NOMO-1 treated with dmso at 0.1 percent for 144 hours (cell line): ENCODE results near the gene SH3BGRL.

Experiments
- DNase-seq: peaks from one replicate; lab custom pipeline; 2025; ENCODE audit not compliant: unreplicated experiment; lab: John Stamatoyannopoulos, UW

SH3BGRL gene

DNA sequence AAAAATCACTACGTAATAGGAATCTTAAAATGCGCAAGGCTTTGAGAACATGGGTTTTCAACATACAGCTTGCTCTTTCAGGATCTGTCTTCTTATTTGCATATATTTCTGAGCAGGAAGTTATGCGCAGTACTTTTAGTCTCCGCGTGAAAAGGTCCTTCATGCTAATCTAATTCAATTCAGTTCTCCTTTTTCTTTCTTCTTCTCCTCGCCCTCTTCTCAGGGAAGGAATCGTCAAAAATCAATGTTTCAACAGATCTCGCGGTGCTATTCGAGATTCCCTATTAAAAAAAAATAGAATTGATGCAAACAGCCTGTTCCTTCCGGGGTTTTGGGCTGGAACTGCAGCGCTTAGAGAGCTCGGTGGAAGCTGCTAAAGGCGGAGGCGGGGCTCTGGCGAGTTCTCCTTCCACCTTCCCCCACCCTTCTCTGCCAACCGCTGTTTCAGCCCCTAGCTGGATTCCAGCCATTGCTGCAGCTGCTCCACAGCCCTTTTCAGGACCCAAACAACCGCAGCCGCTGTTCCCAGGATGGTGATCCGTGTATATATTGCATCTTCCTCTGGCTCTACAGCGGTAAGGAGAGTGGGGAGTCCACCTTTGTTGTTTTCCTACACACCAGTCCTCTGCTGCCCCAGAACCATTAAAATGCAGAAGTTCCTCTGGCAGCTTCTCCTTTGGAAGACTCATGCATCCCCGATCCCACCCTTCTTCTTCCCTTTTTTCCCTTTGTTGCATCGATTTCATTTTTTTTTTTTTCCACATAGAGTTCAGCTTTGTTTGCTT is at the start of gene SH3BGRL, which contains the start of gene HMGN5:
Gene SH3BGRL, plus strand, starts transcription at position 432 of the 785 bp plus-strand sequence. Its CDS starts 99 bp downstream, at position 531.
Gene HMGN5, minus strand, starts transcription at position 243 of the 785 bp plus-strand sequence. CDS start 80,364 bp downstream, outside the sequence.
- DNase-seq: peak; percentile 62

DNA sequence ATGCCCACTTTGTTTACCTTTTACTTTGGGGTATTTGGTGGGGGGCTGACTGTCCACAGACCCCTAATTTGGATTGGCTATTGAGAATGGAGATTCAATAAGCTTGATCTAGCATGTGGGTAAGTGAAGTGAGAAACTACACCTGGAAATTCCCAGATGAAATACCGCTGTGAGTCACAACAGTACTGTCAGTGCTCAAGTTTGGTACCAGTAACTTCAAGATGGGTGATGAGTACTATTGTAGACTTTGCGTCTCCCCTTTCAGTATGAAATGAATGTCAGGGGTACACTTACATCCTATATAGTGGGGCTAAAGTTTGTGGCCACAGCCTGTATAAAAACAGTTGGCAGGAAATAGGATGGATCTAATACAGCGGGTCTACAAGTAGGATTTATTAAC is 33.5 kb upstream of the SH3BGRL start:
- no peak for DNase-seq

DNA sequence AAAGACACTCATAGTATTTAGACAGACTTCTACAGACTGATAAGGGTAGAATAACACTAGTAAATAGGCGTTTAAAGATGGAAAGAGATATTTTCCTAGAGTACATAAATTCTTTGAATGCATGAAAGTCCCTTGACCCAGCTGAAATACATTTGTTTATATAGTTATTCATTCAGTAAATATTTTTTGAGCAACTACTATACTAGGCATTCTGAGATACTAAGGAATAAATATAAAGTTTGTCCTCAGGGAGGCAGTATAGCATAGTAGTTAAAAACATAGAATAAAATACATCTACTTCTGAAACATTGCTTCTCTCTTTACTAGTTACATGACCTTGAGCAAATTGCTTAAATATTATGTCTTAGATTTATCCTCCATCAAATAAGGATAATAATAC is 27.6 kb upstream of the SH3BGRL start:
- no peak for DNase-seq

DNA sequence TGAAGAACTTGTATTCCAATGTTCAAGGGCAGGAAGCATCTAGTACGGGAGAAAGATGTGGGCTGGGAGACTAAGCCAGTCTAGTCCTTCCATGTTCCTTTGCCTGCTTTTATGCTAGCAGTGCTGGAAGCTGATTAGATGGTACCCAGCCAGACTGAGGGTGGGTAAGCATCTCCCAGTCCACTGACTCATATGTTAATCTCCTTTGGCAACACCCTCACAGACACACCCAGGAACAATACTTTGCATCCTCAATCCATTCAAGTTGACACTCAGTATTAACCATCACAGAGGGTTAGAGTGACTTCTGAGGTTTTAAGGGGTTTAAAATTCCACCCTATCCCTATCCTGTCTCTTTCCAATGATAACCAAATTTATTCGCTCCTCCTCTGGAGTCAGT is 6.6 kb upstream of the SH3BGRL start:
- no peak for DNase-seq

DNA sequence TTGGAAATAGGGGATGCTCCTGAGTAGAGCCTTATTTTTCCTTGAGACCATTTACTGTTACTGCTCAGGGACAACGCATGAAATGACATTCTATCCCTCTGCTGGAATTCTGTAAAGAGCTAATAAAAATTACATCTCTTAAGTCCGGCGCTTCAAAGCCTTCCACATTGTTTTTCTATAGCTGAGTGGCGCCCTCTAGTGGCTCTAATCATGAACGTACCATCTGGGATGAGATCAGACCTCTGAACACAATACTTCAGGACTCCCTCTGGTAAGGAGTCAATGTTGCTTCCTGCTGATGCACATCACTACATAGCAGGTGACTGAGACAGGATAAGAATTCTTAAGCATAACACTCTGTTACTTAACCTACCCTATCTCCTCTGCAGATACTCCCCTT is 6.2 kb upstream of the SH3BGRL start:
- DNase-seq: peak; percentile 30

DNA sequence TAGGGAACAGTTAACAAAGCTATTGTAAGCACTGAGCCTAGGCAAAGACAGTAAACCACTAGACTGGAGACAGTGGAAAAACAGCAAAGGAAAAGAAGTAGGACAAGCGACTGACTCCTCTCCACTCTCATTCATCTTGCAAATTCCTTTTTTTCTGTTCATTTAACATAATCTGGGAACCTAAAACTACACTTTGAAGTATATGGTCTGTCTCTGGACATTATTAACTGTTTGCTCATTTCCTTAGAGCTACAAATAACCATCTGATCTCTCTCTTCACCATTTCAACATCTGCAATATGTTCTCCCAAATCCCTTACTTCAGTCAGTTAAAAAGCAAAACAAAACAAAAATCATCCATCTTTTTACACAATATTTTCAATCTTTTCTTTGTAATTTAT is 831 bp upstream of the SH3BGRL start:
- no peak for DNase-seq

DNA sequence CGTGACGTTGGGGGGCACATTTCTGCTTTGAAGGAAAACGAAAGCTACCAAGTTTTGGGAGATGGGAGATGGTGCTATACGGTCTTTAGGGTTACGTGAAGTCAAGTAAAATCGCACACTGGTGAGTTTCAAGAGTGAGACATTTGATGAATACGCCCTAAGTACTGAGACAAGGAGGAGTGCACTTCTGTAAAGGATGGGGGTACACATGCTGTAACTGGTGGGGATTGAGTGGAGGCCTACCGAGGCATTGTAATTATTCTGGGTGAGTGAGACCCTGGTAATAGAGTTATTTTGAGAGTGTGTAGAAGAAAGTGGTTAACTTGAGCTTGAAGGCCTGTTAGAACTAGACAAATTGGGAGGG is 536 bp downstream of the SH3BGRL start:
- DNase-seq: no peak

DNA sequence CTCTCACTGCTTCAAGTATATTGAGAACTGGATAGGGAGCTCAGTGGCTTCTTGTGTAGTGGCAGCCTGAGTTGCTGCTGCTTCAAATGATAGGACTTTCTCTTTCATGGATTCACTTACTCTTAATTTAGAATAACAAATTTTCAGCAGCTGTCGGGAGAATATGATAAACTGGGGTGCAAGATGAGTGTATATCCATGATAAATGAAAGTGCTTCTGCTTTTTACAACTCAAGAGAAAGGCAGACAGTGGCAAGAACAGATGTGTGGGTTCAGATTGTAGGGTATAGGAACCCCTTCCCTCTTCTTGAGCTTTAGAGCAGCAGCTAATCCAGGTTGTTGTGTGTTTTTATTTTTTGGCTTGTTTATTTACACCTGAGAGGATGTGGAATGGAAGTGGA is 1.0 kb downstream of the SH3BGRL start:
- no peak for DNase-seq

DNA sequence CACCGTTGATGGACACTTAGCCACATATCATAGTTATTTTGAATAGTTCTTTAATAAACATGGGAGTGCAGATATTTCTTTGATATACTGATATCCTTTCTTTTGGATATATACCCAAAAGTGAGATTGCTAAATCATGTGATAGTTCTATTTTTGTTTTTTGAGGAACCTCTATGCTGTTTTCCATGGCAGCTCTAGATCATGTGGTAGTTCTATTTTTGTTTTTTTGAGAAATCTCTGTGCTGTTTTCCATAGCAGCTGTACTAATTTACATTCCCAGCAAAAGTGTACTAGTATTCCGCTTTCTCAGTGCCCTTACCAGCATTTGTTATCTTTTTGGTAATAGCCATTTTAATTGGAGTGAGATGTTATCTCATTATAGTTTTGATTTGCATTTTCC is 3.6 kb downstream of the SH3BGRL start:
- no peak for DNase-seq

DNA sequence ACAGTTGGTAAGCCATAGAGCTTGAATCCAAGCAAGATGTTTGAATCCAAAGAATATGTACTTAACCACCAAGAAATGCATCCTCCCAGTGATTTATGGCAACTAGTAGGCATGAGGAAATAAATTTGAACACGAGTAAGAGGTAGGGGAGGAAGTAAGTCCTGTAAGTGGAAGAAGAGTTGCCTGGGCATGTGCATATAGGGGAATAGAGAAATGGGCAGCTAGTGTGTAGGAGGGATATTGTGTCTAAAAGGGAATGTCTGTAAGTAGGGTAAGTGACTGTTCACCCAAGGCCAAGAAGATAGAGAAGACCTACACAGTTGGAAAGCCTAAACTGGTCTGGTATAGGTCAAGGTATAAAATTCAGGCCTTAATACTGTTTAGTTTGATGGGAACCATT is 4.6 kb downstream of the SH3BGRL start:
- no peak for DNase-seq

DNA sequence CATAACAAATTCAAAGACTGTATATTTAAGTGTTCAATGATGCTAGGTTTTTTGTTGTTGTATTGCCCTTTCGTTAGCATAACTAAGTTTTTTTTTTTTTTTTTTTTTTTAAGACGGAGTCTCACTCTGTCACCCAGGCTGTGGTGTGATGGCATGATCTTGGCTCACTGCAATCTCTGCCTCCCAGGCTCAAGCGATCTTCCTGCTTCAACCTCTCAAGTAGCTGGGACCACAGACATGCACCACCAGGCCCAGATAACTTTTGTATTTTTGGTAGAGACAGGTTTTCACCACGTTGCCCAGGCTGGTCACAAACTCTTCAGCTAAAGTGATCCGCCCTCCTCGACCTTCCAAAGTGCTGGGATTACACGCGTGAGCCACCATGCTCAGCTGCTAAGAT is 7.0 kb downstream of the SH3BGRL start:
- no peak for DNase-seq

DNA sequence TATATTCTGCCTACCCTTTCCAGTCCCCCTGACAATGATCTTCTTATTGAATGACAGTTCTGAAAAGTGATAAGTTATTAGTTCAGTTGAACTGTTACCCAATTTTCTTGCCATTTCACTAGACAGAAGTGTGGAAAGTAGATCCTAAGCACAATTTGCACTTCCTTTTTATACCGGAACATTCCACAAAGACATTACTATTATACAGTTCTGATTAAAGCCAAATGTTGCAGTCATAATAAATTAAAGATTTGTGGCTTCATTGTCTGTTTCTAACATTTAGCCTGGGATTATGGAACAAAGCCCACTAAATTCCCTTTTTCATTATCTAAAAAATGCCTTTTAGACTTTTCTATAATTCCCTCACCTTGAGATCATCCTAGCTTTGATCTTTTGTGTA is 13.8 kb downstream of the SH3BGRL start:
- DNase-seq: no peak

DNA sequence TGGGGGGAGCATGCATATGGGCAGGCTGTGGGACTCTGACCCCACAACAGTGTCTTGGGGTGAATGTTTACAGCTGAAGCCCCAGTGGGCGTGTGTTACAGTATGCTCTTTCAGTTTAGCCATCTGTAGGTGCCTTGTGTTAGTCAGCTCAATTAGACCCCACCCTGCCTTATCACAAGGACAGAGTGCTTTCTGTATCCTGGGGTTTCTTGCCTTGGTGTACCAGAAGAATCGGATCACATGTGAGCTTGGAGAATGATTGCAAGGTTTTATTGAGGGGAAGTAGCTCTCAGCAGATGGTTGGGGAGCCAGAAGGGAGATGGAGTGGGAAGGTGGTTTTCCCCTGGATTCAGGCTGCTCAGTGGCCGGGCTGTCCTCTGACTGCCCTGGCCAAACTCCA is 27.3 kb downstream of the SH3BGRL start:
- no peak for DNase-seq

DNA sequence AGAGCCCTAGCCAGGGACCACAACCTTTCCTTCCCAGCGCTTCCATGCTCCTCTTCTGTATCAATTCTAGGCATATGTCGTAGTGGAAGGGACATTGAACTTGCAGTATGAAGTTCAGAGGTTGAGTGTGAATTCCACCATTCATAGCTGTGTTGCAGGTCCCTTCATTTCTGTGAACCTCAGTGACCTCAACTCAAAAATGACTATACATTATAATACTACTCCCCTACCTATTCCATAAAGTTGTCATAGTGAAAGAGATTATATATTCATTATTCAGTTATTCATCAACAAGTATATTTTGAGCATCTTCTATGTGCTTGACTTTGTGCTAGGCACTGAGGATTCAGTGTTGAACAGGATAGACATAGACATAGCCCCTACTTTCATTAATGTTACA is 28.0 kb downstream of the SH3BGRL start:
- DNase-seq: no peak

DNA sequence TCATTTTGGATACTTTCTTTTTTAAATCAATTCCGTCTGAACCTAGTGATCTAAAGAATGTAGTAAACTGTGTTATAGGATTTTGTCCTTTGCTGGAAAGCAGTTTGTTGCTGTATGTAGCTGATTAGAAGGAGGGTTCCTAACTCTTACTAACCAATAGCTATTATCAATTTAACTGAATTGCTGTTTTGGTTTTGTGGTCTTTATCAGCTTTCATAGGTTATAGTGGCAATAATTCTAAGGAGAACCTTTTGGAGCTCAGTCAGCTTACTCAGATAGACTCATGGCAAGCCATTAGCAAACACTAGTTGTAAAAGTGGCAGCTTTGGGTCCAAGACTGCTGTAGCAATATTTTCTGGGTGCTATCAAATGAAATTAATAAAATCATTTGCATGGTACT is 29.6 kb downstream of the SH3BGRL start:
- no peak for DNase-seq

DNA sequence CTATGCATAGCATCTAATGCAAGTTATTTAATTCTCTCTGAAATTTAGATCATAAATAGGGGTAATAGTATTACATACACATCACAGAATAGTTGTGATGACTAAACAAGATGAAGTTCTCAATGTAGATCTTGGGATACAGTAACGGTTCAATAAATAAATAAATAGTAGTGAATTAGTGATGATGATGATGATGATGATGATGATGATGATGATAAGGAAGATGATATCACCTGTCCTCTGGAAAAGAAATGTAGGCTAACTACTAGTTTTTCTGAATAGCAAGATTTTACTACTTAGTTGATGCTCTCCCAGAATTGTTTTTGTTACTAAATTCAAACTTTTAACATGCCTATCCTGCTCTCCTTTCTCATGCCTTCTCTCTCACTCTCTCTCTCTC is 30.3 kb downstream of the SH3BGRL start:
- DNase-seq: no peak

DNA sequence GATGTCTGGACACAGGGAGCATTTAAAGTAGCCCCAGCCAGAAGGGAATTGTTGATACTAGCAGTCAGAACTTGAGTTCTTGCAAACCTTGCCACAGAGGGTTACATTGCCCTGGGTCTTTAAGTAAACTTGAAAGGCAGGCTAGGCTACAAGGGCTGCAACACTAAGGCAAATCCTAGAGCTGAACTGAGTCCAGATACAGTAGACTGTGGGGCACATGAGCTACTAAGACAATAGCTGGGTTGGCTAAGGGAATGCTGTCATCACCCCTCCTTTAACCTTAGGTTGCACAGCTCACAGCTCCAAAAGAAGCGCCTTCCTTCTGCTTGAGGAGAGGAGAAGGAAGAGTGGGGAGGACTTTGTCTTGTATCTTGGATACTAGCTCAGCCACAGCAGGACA is 35.6 kb downstream of the SH3BGRL start:
- no peak for DNase-seq

DNA sequence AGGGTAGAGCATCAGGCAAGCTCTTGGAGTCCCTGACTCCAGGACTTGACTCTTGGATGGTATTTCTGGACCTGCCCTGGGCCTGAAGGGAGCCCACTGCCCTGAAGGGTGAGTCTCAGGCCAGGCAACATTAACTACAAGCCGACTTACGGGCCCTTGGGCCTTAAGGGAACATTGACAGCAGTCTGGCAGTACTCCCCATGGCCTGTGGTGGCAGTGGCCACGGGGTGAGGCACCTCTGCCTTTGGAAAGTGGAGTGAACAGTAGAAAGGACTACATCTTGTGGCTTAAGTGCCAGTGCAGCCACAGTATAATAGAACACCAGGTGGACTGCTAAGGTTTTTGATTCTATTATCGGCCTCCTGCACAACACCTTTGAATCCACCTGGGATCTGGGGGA is 36.3 kb downstream of the SH3BGRL start:
- DNase-seq: no peak

DNA sequence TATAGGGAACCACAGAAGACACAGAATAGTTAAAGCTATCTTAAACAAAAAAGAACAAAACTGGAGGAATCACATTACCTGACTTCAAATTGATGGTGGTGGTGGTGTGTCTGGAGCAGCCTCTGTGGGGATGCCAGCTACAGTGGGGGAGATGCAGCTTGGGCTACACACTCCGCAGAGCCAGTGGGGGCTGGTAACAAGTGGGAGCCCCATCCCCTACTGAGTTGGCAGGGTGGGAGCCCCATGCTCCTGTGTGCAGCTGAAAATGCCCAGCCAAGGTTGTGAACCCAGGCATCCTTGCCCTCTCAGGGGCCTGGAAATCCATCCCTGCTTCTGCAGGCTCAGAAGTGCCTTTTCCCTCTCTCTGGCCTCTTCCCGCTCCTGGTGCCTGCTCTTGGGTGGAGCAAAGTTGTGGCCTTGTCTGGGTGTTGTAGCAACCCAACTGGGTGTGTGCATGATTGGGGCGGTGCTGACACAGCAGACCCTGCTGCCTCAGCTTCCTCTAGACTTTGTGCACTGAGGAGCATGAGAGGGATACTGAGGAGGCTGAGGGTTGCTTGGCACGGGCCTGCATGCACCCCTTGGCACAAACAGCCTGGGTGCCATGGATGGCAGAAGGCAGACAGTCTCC is 38.9 kb downstream of the SH3BGRL start:
- no peak for DNase-seq

DNA sequence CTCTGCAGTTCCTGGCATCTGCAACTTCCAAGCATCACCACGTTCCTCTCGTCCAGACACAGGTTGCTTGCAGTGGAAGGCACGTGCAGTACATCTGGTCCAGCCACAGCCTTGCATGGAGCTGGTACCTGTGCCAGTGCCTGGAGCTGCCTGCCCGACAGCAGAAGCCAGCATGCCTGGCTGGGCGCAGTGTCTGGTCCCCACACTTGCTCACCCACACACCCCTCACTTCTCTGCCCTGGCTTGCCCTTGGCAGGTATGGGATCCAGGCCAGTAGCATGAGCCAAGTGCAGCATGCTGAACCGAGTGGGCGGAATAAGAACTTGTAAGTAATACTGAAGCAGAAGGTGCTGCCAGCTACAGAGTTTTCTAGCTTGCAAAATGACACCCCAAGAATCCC is 39.9 kb downstream of the SH3BGRL start:
- DNase-seq: no peak

DNA sequence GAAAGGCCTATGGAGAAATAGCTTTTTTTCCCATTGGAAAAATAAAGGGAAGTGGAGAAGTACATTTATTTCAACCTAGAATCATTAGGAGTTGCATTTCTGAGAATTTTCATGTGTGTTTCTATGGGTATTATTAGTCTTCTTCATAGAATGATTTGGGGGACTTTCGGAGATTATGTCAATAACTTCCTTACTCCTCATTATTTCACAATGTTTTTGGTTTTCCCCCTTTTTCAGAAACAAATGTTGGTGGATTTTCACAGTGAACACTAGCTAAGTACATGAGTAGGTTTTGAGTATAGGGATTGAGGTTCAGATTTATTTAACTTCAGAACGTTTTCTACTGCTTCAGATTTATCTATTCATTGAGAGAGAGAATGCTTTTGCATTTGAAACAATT is 54.0 kb downstream of the SH3BGRL start:
- DNase-seq: no peak

DNA sequence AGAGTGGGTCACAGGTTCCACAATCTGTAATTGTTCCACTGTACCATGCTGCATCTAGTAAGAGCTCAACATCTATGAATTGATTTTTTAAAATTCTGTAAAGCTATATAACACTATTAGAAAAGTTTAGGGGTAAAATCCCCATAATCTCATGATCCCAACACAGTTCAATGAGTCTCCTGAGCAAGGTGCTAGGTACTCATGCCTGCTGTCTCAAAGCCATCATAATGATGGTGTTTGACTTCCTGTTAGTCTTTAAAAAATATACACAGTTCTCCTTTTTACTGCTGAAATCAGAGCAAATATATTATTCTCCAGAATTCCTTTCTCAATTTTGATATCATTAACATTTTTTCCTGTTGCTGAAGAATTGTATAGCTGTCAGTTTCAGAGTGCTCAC is 55.9 kb downstream of the SH3BGRL start:
- no peak for DNase-seq
